AG10803 (cell line): Measurements from ENCODE around the gene FARP1.

Source experiments
- DNase-seq: peaks from one replicate; pipeline ENCODE4 v3.0.0; 2010; ENCODE audit warnings: low read depth
- H3K4me3 ChIP-seq: 2 replicates; pipeline ENCODE4 v1.5.1; 2011; ENCODE audit warnings: mild to moderate bottlenecking, low read length, control low read depth
- CTCF ChIP-seq: conservative IDR thresholded peaks from 2 replicates; pipeline ENCODE4 v1.5.1; 2011; ENCODE audit warnings: mild to moderate bottlenecking, low read length, control low read depth, inconsistent platforms

Gene FARP1

GRCh38 chr13:98142380-98143156 lies at the start of gene FARP1:
Gene FARP1, plus strand, starts transcription at chr13:98143094. Its CDS starts 70,149 bp downstream, at chr13:98213243.
- peak; percentile 65 for DNase-seq
- peak within 1 kb of the TSS; percentile 83 for H3K4me3 ChIP-seq

DNA sequence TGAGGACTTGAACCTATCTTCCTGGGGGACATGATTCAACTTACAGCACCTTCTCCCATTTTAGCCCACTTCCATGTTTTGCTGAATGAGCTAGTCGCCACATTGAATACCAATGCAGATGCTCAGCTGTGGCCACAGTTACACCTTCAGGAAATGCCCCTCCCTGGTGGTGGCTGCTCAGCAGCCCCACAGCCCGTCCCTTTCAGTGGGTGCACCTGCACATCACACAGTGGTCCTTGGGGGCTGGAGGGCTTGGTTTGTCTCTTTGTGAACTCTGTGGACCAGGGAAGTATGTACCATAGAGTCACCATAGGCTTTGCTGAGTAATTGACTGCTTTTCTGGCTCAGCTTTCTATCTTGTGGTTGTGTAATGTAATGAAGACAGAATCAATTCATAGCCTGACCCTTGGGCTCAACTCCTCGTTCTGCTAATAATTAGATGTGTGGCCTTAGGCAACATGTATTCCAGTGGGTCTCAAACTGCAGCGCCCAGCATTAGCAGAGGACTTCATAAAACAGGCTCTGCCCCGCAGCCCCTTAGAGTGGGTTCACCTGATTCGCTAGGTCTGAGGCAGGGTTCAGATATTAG lies 48.1 kb upstream of the FARP1 start:
- H3K4me3 ChIP-seq = no peak overlapping the region
- no peak for DNase-seq
- TF ChIP-seq CTCF = no peak

More at GRCh38 chr13:98142380-98143156, at the start of gene FARP1:
- TF ChIP-seq CTCF = no peak

- no peak for DNase-seq
- TF ChIP-seq CTCF = no peak
- H3K4me3 ChIP-seq = no peak overlapping the region
Measured at GRCh38 chr13:98096059-98096458, 46.8 kb upstream of the FARP1 start.

GRCh38 chr13:98097749-98098148 lies 45.1 kb upstream of the FARP1 start:
- H3K4me3 ChIP-seq = no peak overlapping the region
- no peak for DNase-seq
- no peak for TF ChIP-seq CTCF

DNA sequence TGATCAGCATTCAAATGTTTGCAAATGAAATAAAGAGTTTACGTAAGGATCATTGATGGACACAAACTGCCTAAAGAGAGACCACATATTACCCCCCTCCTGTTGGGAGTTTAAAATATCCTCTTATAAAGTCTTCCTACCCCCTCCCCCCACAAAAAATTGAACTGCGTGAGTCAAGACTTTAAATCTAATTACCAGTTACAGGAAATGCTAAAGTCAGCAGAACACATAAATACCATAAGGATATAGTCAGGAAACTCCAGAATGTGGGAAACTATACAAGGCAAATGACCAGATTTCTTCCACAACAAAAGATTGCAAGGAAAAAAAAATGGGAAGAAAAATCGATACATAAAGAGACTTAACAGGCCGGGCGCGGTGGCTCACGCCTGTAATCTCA lies 44.4 kb upstream of the FARP1 start:
- no peak for TF ChIP-seq CTCF
- no peak overlapping the region for H3K4me3 ChIP-seq
- DNase-seq = peak; percentile 74

DNA sequence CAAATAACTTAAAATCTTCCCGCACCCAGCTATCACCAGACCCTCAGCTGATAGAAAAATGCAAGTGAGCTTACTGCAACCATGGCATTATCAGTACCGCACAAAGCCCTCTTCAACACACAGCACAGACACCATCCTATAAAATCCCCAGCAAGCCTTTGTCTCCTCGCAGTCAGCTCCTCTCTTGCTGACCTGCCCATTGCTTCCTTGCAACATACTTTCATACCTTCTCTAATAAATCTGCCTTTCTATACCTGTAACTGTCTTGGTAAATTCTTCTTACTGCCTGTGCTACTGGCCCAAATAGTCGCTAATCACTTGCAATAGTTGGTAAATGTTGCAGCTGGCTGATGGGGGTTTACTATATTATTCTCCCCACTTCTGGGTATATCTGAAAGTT lies 43.3 kb upstream of the FARP1 start:
- TF ChIP-seq CTCF = no peak
- DNase-seq = no peak
- H3K4me3 ChIP-seq = no peak overlapping the region

- TF ChIP-seq CTCF = no peak
- no peak for DNase-seq
- no peak overlapping the region for H3K4me3 ChIP-seq
Measured at GRCh38 chr13:98100481-98100880, 42.4 kb upstream of the FARP1 start.
